Measurements from ENCODE around the gene TST.
"Not testable (repeated sequence)": the region's sequence is repeated elsewhere in the genome, so short reads cannot be mapped to it uniquely, and the experiment has no call there.

TST gene

GRCh38 chr22:37012262-37012904 lies 6.9 kb downstream of the TST start:
- DNase-seq, result no peak

- DNase-seq, result no peak
These were observed 7.8 kb downstream of the TST start for GRCh38 chr22:37011472-37011871.

GRCh38 chr22:37010976-37011375 lies 8.3 kb downstream of the TST start:
- DNase-seq, result no peak

- DNase-seq, result no peak
These were observed 9.1 kb downstream of the TST start for GRCh38 chr22:37010174-37010573.

GRCh38 chr22:37009490-37009889 lies 9.8 kb downstream of the TST start:
- no peak for DNase-seq

GRCh38 chr22:37008365-37008764 lies 10.9 kb downstream of the TST start:
- DNase-seq, result no peak

GRCh38 chr22:37007651-37008050 lies 11.6 kb downstream of the TST start:
- no peak for DNase-seq

- DNase-seq, result no peak
These were observed 16.6 kb downstream of the TST start for GRCh38 chr22:37002633-37003032.

GRCh38 chr22:37001826-37002225 lies 17.4 kb downstream of the TST start:
- DNase-seq, result no peak

- DNase-seq, result no peak
These were observed 18.3 kb downstream of the TST start for GRCh38 chr22:37000676-37001534.

- DNase-seq, result no peak
These were observed 19.8 kb downstream of the TST start for GRCh38 chr22:36999463-36999862.

GRCh38 chr22:36998620-36999351 lies 20.5 kb downstream of the TST start:
- DNase-seq, result no peak

- DNase-seq, result no peak
These were observed 21.5 kb downstream of the TST start for GRCh38 chr22:36997746-36998145.

GRCh38 chr22:36991206-36991605 lies 28.0 kb downstream of the TST start:
- no peak for DNase-seq

GRCh38 chr22:36990457-36990856 lies 28.8 kb downstream of the TST start:
- DNase-seq, result no peak

GRCh38 chr22:36989012-36989411 lies 30.2 kb downstream of the TST start:
- DNase-seq, result not testable (repeated sequence)

- no peak for DNase-seq
These were observed 31.0 kb downstream of the TST start for GRCh38 chr22:36988075-36988832.

GRCh38 chr22:36986242-36986821 lies 32.9 kb downstream of the TST start:
- no peak for DNase-seq

- no peak for DNase-seq
These were observed 33.9 kb downstream of the TST start for GRCh38 chr22:36985211-36985889.

- no peak for DNase-seq
These were observed 37.1 kb downstream of the TST start for GRCh38 chr22:36982136-36982535.

GRCh38 chr22:36981247-36981775 lies 37.9 kb downstream of the TST start:
- DNase-seq, result no peak

Measured in NCI-H774 (cell line).